K562 (cell line): Measurements from ENCODE around the gene HNRNPA3. TPM values are rescaled to one million over a fixed set of nuclear protein-coding genes. Genes with fewer than 3 reads are reported as not detected.
A peak's percentile ranks its signal among the peaks of the same experiment; 100 is the strongest.

ENCODE experiments used
- AFF4 ChIP-seq: sonication (generic); formaldehyde crosslinking; IDR thresholded peaks from 2 replicates; pipeline ENCODE4 v1.8.0; 2023; ENCODE audit warnings: mild to moderate bottlenecking, missing genetic modification reagents
- CCNT2 ChIP-seq: IDR thresholded peaks from 2 replicates; pipeline ENCODE4 v1.6.1; 2011; ENCODE audit warnings: borderline replicate concordance, low read depth, mild to moderate bottlenecking, moderate library complexity, mixed read lengths, low read length; ENCODE audit not compliant: insufficient read length; ENCODE audit errors: extremely low read depth
- CTBP1 ChIP-seq: fragments of 450-650 bp; IDR thresholded peaks from 2 replicates; pipeline ENCODE4 v1.6.1; 2016; ENCODE audit warnings: borderline replicate concordance
- DACH1 ChIP-seq: fragments of 450-650 bp; IDR thresholded peaks from 2 replicates; pipeline ENCODE4 v1.6.1; 2018; ENCODE audit not compliant: partially characterized antibody
- FOSL1 ChIP-seq: fragments of 200-800 bp; sonication (Bioruptor generic); conservative IDR thresholded peaks from 2 replicates; pipeline ENCODE4 v1.6.1; 2016; ENCODE audit warnings: missing genetic modification characterization, missing compliant biosample characterization
- GABPB1 ChIP-seq: sonication (generic); formaldehyde crosslinking; IDR thresholded peaks from 2 replicates; pipeline ENCODE4 v1.8.0; 2022; ENCODE audit warnings: mild to moderate bottlenecking, missing genetic modification reagents
- GTF2E2 ChIP-seq: fragments of 200-800 bp; sonication (Bioruptor generic); IDR thresholded peaks from 2 replicates; pipeline ENCODE4 v1.6.1; 2016; ENCODE audit warnings: missing genetic modification characterization, missing compliant biosample characterization
- KHSRP ChIP-seq: fragments of 450-650 bp; IDR thresholded peaks from 2 replicates; pipeline ENCODE4 v1.6.1; 2017
- NBN ChIP-seq: fragments of 450-650 bp; IDR thresholded peaks from 2 replicates; pipeline ENCODE4 v1.6.1; 2016; ENCODE audit warnings: low read depth, mild to moderate bottlenecking
- RCOR1 ChIP-seq, 2 experiments: IDR thresholded peaks; 2 replicates each; pipeline ENCODE4 v1.6.1; 2012; ENCODE audit warnings: low read depth in 2 of 2, low read length in 2 of 2, borderline replicate concordance in 1 of 2, improper control_type of control experiment in 1 of 2
- SRSF3 ChIP-seq: fragments of 200-400 bp; formaldehyde crosslinking; IDR thresholded peaks from 2 replicates; pipeline ENCODE4 v1.6.1; 2016; ENCODE audit warnings: mild to moderate bottlenecking, low read length, moderate library complexity; ENCODE audit not compliant: insufficient read depth
- STAT5A ChIP-seq: IDR thresholded peaks from 2 replicates; pipeline ENCODE4 v1.6.1; 2012; ENCODE audit warnings: low read length, inconsistent platforms, borderline replicate concordance
- TARDBP ChIP-seq: fragments of 450-650 bp; IDR thresholded peaks from 2 replicates; pipeline ENCODE4 v1.6.1; 2016
- ZBTB17 ChIP-seq: fragments of 450-650 bp; formaldehyde crosslinking; IDR thresholded peaks from 2 replicates; pipeline ENCODE4 v1.4.0; 2020; ENCODE audit warnings: mild to moderate bottlenecking
- ZC3H8 ChIP-seq: fragments of 450-650 bp; IDR thresholded peaks from 2 replicates; pipeline ENCODE4 v1.6.1; 2017
- ZNF282 ChIP-seq: sonication (generic); formaldehyde crosslinking; IDR thresholded peaks from 2 replicates; pipeline ENCODE4 v1.8.1; 2023; ENCODE audit warnings: missing genetic modification reagents
- ZZZ3 ChIP-seq: fragments of 450-650 bp; IDR thresholded peaks from 2 replicates; pipeline ENCODE4 v1.6.1; 2016; ENCODE audit warnings: antibody characterized with exemption, mild to moderate bottlenecking, moderate library complexity
- polyA plus RNA-seq, 8 experiments: library from polyadenylated mRNA; depleted of rRNA in 4 of 8; stranded (reverse) in 5 of 8; unstranded in 3 of 8; fragments of >200 nt; fragmentation: Nextera tagmentation in 2 of 8; fragmentation: Illumina TruSeq in 1 of 8; extraction: Ambion mirVana in 2 of 8; extraction: Trizol in 1 of 8; gene quantifications; 2 replicates each; pipeline versions ENCODE4 v1.2.1 to v1.2.3, GENCODE V29; 2011 to 2014; ENCODE audit warnings: inconsistent platforms in 1 of 8, missing spikeins in 1 of 8
- total RNA-seq, 7 experiments: library from RNA; depleted of rRNA in 6 of 7; stranded (reverse); fragments of >200 nt in 6 of 7; fragmentation: Illumina TruSeq in 2 of 7; extraction: Trizol in 2 of 7; gene quantifications; 2 replicates each; pipeline versions ENCODE4 v1.2.1 to v1.2.3, GENCODE V29; 2011 to 2021; ENCODE audit warnings: low replicate concordance in 1 of 7
- TF ChIP-seq, protein P1 (sequence below): fragments of 250-450 bp; sonication (Bioruptor Pico); IDR thresholded peaks from 2 replicates; pipeline ENCODE4 v1.8.0; 2021; ENCODE audit warnings: borderline replicate concordance, mild to moderate bottlenecking, moderate library complexity; ENCODE audit not compliant: poor library complexity, severe bottlenecking
- TF ChIP-seq, protein P2 (sequence below): sonication (generic); IDR thresholded peaks from 2 replicates; pipeline ENCODE4 v1.6.1; 2016
- TF ChIP-seq, protein P3 (sequence below), 2 experiments: fragments of 250-450 bp in 1 of 2; fragments of 450-650 bp in 1 of 2; sonication (Bioruptor Pico) in 1 of 2; IDR thresholded peaks; 2 replicates each; pipeline versions ENCODE4 v1.6.1 to v1.8.0; 2016 to 2021; ENCODE audit warnings: mild to moderate bottlenecking in 2 of 2, moderate library complexity in 2 of 2, missing compliant biosample characterization in 1 of 2, missing genetic modification characterization in 1 of 2

The HNRNPA3 gene
- total and polyA plus RNA-seq, 9 of the 15 experiments (the other 6 are each of a cell fraction or from before 2014, with no cell fraction given), result 72.8 to 428 (median 192) TPM

DNA sequence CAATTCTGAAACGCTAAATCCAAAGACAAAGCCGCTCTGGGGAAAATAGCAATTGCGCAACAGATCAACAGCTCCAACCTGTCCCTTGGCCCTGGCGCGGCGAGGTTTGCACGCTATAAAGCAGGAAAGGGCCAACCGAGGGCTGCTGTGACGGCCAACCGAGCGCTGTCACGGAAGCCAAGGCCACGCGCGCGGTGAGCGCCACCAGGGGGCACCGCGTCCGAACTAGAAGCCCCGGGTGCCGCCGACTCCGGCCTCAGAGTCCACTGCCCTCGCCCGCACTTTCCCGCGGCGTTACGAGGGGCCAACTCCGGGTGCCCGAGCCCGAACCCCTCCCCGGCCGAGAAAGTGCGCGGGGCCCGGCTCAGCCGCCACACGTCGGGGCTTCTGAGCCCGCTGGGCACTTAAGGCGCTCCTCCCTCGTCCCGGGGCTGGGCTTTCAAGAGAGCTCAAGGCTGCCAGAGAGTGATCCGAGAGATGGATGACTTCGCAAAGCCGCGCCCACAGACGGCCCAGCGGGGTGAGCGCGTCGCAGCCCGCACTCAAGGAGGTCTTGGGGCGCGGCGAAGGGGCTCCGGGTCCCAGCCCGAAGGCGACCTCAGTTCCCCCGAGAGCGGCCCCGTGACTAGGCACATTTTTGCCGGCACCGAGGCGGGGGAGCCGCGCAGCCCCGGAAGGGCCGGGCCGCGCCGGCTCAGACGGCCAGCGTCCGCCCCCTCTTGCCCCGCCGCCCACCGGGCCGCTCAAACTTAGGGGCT is 51.0 kb downstream of the HNRNPA3 start (continued):
- TF ChIP-seq ZC3H8, result peak; percentile 91; the same call in 1 of the 2 replicates
- TF ChIP-seq STAT5A, result peak; percentile 44; the same call in 1 of the 2 replicates
- TF ChIP-seq SRSF3, result peak; percentile 50
- TF ChIP-seq GABPB1, result peak; percentile 94
- TF ChIP-seq FOSL1, result 0 out of 2 replicates have a peak, but pooled peaks have one; percentile 26
- peak; percentile 94 for TF ChIP-seq CTBP1
- 0 out of 2 replicates have a peak, but pooled peaks have one; percentile 23 for TF ChIP-seq GTF2E2 (tag)
- TF ChIP-seq ZZZ3, result no peak
- TF ChIP-seq NBN, result peak; percentile 94
- peak; percentile 100 for TF ChIP-seq AFF4
- peak; percentile 96 for TF ChIP-seq ZBTB17
- TF ChIP-seq, protein P1, sequence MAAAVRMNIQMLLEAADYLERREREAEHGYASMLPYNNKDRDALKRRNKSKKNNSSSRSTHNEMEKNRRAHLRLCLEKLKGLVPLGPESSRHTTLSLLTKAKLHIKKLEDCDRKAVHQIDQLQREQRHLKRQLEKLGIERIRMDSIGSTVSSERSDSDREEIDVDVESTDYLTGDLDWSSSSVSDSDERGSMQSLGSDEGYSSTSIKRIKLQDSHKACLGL, result peak; percentile 56
- peak; percentile 49; the same call in 1 of the 2 replicates for TF ChIP-seq TARDBP
- peak; percentile 89 for TF ChIP-seq DACH1
- peak; percentile 95 for TF ChIP-seq ZNF282 (CRISPR knock-in tag)
- TF ChIP-seq, protein P2, sequence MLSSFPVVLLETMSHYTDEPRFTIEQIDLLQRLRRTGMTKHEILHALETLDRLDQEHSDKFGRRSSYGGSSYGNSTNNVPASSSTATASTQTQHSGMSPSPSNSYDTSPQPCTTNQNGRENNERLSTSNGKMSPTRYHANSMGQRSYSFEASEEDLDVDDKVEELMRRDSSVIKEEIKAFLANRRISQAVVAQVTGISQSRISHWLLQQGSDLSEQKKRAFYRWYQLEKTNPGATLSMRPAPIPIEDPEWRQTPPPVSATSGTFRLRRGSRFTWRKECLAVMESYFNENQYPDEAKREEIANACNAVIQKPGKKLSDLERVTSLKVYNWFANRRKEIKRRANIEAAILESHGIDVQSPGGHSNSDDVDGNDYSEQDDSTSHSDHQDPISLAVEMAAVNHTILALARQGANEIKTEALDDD, result peak; percentile 46; the same call in 1 of the 2 replicates
- TF ChIP-seq RCOR1 (IDR thresholded peaks at IDR 0.05; ENCODE audit: borderline replicate concordance in 1 of 2, low read depth in 2 of 2, low read length in 2 of 2), result peak; percentile 56 to 92; a peak in 3 of 4 replicates
- TF ChIP-seq, protein P3, sequence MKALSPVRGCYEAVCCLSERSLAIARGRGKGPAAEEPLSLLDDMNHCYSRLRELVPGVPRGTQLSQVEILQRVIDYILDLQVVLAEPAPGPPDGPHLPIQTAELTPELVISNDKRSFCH (CRISPR knock-in tag; IDR thresholded peaks at IDR 0.05), result no peak
- TF ChIP-seq, protein P3 (tag; IDR thresholded peaks at IDR 0.05), result peak; percentile 88
- TF ChIP-seq CCNT2, result peak; percentile 91
- no peak for TF ChIP-seq KHSRP
